Activated CD4-positive, alpha-beta memory T cell treated with anti-CD3 and anti-CD28 coated beads, Interleukin-2, amount 10 ng/mL, durations not matched to agents 7 days and 5 days (primary cell): ENCODE measurements around the gene TMEM9B. TPM values are rescaled to one million over a fixed set of nuclear protein-coding genes. Genes with fewer than 3 reads are reported as not detected.
"Not testable (repeated sequence)": the region's sequence is repeated elsewhere in the genome, so short reads cannot be mapped to it uniquely, and the experiment has no call there.

Experiments used
- CTCF ChIA-PET: fragments of 350-600 bp; sonication (Branson Sonifier 250); formaldehyde crosslinking; loops from one replicate; lab custom pipeline; 2021; ENCODE audit warnings: antibody characterized with exemption, inconsistent platforms; lab: Charles Lee
- POLR2A ChIA-PET: fragments of 350-600 bp; sonication (Branson Sonifier 250); formaldehyde crosslinking; loops from one replicate; lab custom pipeline; 2021; ENCODE audit warnings: antibody characterized with exemption; lab: Charles Lee
- DNase-seq: peaks from one replicate; pipeline ENCODE4 v3.0.0-alpha.2; 2020
- H3K27ac Mint-ChIP-seq: one replicate; pipeline ENCODE4 v1.8.0; 2021; ENCODE audit warnings: mild to moderate bottlenecking, mixed read lengths
- H3K27me3 Mint-ChIP-seq: one replicate; pipeline ENCODE4 v1.8.0; 2021; ENCODE audit warnings: mixed read lengths
- H3K36me3 Mint-ChIP-seq: one replicate; pipeline ENCODE4 v1.8.0; 2021; ENCODE audit warnings: low read depth, mixed read lengths
- H3K4me1 Mint-ChIP-seq: one replicate; pipeline ENCODE4 v1.8.0; 2021; ENCODE audit warnings: mixed read lengths
- H3K4me3 Mint-ChIP-seq: one replicate; pipeline ENCODE4 v1.8.0; 2021; ENCODE audit warnings: mild to moderate bottlenecking, mixed read lengths
- H3K9me3 Mint-ChIP-seq: one replicate; pipeline ENCODE4 v1.8.0; 2021; ENCODE audit warnings: mixed read lengths
- total RNA-seq, 2 experiments: library from RNA; stranded (reverse); gene quantifications; one replicate each; pipeline ENCODE4 v1.2.3, GENCODE V29; 2021

TMEM9B gene
- total RNA-seq, 2 experiments from 2014 or later, result 34.2 to 34.8 TPM

DNA sequence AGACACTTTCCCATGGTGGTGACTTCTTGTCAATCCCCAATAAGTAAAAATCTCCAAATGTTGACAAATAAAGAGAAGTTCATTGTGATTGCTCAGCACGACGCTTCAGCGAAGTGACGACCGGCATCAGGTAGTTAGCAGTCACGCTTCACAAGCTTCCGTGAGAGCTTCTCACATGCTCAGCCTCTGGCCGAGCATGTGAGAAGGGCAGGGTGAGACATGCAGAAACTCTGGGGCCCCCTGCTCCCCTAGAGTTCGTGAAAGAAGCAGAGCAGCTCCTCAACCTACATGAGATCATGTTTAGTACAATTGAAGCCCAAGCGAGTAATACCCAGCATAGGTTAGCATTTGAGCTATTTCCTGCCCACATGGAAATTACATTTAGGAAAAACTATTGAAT is 27.1 kb downstream of the TMEM9B start:
- POLR2A ChIA-PET, result no interaction called here
- Mint-ChIP-seq H3K36me3 (no peaks in the 10 kb centered on the region), H3K27ac (no peak overlapping the region)

DNA sequence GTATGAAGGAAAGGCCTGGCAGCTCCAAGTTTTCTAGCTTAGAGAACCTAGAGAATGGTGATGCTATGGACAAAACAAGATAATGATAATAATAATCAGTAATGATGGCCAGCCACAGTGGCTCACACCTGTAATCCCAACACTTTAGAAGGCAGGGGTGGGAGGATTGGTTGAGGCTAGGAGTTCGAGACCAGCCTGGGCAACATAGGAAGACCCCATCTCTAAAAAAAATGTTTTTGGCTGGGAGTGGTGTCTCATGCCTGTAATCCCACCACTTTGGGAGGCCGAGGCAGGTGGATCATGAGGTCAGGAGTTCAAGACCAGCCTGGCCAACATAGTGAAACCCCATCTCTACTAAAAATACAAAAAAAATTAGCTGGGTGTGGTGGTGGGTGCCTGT is 28.5 kb downstream of the TMEM9B start:
- H3K4me3 Mint-ChIP-seq, H3K4me1 Mint-ChIP-seq, H3K27ac Mint-ChIP-seq, CTCF ChIA-PET, DNase-seq, H3K36me3 Mint-ChIP-seq, H3K27me3 Mint-ChIP-seq, H3K9me3 Mint-ChIP-seq: not testable (repeated sequence)
- POLR2A ChIA-PET, result interaction anchor here (0.6 kb wide), 1 partner anchor 23 kb away, joined by 4 read pairs; no protein-coding TSS in a partner anchor

More for the DNA sequence above, 27.1 kb downstream of the TMEM9B start:
- Mint-ChIP-seq H3K9me3 (no peaks in the 10 kb centered on the region), H3K4me1 (no peaks in the 10 kb centered on the region), H3K27me3 (peaks cover 8% of the 10 kb centered on the region), H3K4me3 (no peak overlapping the region)
- no peak for DNase-seq
- CTCF ChIA-PET, result interaction anchor here (0.8 to 1.0 kb wide), 2 partner anchors 23 kb away, joined by 3 read pairs; no protein-coding TSS in a partner anchor

DNA sequence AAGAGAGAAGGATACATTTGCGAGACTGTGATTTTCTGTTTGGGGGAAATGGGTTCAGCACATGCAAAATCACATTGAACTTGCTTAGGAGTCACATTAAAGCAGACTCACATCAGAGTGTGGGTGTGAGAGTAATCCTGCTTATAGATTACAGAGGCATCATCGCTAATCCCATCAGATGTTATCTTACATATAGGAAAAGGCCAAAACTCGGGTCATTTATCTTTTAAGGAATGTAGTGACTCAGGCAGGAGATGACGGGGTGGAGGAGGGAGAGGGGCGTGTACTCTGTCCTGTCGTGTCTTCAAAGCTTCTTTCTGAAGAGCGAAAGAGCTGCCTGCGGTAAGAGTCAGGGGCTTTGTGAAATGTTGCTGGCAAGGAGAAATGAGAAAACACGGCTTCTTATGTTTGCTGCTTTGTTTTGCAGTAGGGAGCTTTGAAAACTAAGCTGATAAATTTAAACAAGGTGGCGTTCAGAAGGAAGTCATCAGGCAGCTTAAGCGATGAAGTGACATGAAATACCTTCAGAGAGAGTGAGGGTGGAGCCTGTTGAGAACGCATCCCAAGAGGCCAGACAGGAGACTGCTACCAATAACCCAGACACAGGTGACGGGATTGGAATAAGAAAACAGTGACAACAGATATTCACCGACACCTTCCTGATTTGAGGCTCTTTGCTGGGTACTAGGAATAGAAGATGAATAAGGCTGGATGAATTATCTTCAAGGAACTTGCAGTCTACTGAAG is 29.3 kb downstream of the TMEM9B start:
- ChIA-PET CTCF (no interaction called here), POLR2A (no interaction called here)
- no peak for DNase-seq
- no peak overlapping the region for H3K27ac Mint-ChIP-seq
- no peaks in the 10 kb centered on the region for H3K9me3 Mint-ChIP-seq
- H3K4me1 Mint-ChIP-seq, result no peaks in the 10 kb centered on the region
- H3K27me3 Mint-ChIP-seq, result no peaks in the 10 kb centered on the region
- no peaks in the 10 kb centered on the region for H3K36me3 Mint-ChIP-seq
- no peak overlapping the region for H3K4me3 Mint-ChIP-seq

DNA sequence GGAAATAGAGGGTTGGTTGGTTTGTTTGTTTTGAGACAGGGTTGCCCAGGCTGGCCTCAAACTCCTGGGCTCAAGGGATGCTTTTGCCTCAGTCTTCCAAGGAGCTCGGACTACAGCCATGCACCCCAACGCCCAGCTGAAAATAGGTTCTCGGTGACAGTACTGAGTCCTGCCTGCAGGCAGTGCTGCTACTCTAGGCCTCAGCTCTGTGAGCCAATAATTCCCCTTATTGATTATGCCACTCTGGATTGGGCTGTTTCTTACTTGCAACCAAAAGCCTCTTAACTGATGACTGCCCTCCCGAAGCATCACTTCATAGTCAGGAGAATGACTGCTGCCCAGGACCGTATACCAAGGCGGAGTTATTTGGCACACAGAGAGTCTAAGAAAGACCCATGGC is 30.3 kb downstream of the TMEM9B start:
- H3K27me3 Mint-ChIP-seq, result no peaks in the 10 kb centered on the region
- no peaks in the 10 kb centered on the region for H3K4me1 Mint-ChIP-seq
- CTCF ChIA-PET, result interaction anchor here (0.8 to 1.5 kb wide), 3 partner anchors 20 to 204 kb away, joined by 3 to 5 read pairs (median 3); no protein-coding TSS in a partner anchor
- no peaks in the 10 kb centered on the region for H3K36me3 Mint-ChIP-seq
- no peak for DNase-seq
- H3K27ac Mint-ChIP-seq, result no peak overlapping the region
- H3K9me3 Mint-ChIP-seq, result no peaks in the 10 kb centered on the region
- no peak overlapping the region for H3K4me3 Mint-ChIP-seq
- POLR2A ChIA-PET, result no interaction called here

DNA sequence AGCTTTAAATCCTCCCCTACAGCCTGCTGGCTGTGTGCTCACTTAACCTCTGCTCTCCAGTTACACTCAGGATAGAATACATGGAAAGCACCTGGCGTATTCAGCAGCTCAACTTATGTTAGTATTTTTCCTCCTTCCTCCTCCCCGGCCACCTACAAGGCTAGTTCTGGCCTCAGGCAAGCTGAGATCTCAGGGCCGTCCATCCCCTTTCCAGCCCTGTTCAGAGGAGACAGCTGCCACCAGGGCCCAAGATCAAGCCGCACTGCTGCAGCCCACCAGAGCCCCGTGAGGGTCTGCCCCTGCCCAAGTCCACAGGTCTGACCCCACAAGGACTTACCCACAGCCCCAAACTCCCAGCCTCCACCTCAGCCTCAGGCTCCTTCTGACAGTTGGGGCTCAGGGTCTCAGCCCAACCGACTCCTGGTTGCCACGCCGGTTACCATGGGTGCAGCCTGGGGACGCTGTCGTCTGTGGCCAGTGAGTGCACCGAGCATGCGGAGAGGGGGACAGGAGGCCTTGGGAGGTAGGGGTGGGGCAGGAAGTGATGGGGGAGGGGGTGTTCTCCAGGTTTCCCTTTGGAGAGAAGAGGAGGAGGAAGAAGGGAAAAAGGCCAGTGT is 31.6 kb downstream of the TMEM9B start, which contains the start of gene C11orf16:
Gene C11orf16 (minus strand): TSS at position 384 of the 617 bp plus-strand sequence. CDS start 639 bp downstream, outside the sequence.
- Mint-ChIP-seq H3K36me3 (no peaks in the 10 kb centered on the region), H3K27ac (no peak within 1 kb of the TSS), H3K27me3 (no peaks in the 10 kb centered on the region), H3K4me3 (no peak within 1 kb of the TSS), H3K9me3 (no peaks in the 10 kb centered on the region), H3K4me1 (no peaks in the 10 kb centered on the region)
- ChIA-PET CTCF (interaction anchor here (1.5 kb wide), 1 partner anchor 205 kb away, joined by 5 read pairs; no protein-coding TSS in a partner anchor), POLR2A (no interaction called here)
- no peak for DNase-seq

DNA sequence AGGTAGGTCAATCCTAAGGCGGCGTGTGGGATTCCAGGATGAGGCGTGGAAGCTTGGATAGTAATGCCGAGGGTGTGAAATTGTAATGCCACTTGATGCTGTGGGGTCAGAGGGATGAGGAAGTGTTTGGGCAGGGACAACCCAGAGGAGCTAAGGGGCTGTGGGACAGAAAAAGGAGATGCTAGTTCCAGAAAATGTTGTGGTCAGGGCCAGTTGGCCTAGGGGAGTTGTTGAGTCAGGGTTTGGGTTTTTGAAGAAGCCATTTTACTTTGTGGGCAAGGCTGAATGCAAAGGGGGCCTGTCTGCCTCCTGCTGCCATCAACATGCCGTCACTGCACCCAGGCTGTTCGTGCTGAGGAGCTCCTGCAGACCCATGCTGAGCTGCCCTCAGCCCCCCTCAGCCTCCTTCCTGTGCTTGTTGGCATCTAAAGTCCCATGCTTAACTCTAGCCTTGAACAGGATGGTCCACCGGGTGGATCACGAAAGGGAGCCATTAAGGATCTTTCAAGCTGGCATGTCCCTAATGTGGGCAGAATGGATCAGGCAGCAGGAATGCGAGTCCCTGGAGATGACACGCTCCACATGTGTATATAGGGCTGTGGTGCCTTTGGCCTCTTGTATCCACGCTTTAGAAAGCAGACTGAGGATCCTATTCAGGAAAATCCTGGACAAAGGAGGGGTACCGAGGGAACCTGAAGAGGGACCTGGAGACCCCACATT is 33.6 kb downstream of the TMEM9B start:
- no peaks in the 10 kb centered on the region for H3K4me1 Mint-ChIP-seq
- no peaks in the 10 kb centered on the region for H3K27me3 Mint-ChIP-seq
- ChIA-PET CTCF (interaction anchor here (0.6 to 1.8 kb wide), 3 partner anchors 16 to 1236 kb away, joined by 3 to 6 read pairs (median 4); no protein-coding TSS in a partner anchor), POLR2A (no interaction called here)
- no peak overlapping the region for H3K4me3 Mint-ChIP-seq
- no peaks in the 10 kb centered on the region for H3K36me3 Mint-ChIP-seq
- no peak overlapping the region for H3K27ac Mint-ChIP-seq
- DNase-seq, result no peak
- no peaks in the 10 kb centered on the region for H3K9me3 Mint-ChIP-seq

DNA sequence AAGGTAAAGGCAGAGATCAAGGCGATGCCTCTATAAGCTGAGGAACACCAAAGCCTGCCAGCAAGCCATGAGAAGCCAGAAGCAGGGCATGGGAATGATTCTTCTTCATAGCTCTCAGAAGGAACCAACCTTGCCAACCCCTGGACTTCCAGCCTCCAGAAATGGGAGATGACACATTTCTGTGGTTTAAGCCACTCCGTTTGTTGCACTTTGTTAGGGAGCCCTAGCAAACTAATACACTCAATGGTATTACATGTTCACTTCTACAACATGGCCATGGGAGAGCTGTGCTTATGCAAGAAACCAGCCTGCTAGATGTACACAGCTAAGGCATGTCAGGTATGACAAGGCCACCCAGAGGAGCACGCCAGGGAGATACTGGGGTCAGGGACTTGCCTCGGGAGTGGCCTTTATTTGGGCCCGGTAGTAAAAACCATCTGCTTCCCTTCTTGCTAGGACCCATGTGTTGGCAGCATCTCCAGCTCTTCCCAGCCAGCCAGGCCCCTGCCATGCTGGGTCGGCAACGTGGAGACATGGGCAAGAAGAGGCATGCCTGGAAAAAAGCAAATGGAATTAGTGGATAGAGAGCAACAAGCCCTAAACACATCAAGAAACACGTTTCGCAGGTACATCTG is 35.1 kb downstream of the TMEM9B start:
- no peak overlapping the region for H3K4me3 Mint-ChIP-seq
- H3K27ac Mint-ChIP-seq, result no peak overlapping the region
- H3K4me1 Mint-ChIP-seq, result no peaks in the 10 kb centered on the region
- H3K9me3 Mint-ChIP-seq, result no peaks in the 10 kb centered on the region
- DNase-seq, result no peak
- ChIA-PET CTCF (no interaction called here), POLR2A (no interaction called here)
- H3K27me3 Mint-ChIP-seq, result no peaks in the 10 kb centered on the region
- peaks cover 4% of the 10 kb centered on the region for H3K36me3 Mint-ChIP-seq

DNA sequence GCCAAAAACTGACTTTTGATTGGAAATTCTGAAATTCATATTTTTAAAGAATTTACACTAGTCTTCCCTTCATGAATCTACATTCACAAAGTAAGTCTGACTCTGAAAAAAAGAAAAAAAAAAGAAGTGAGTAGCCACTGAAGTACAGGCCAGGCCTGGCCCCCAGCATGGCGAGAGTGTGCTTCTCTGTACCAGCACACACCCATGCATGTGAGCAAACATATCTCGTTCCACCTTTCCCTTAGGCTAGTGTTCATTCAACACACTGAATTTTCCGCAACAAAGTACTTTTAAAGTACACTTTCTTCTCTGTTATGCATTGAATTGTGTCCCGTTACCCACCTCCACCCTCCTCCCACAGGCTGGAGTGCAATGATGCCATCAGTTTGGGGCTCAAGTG is 36.0 kb downstream of the TMEM9B start:
- Mint-ChIP-seq H3K4me3 (no peak overlapping the region), H3K9me3 (no peaks in the 10 kb centered on the region), H3K27ac (no peak overlapping the region), H3K27me3 (no peaks in the 10 kb centered on the region), H3K36me3 (peaks cover 4% of the 10 kb centered on the region), H3K4me1 (no peaks in the 10 kb centered on the region)
- POLR2A ChIA-PET, result no interaction called here
- no peak for DNase-seq
- CTCF ChIA-PET, result no interaction called here

DNA sequence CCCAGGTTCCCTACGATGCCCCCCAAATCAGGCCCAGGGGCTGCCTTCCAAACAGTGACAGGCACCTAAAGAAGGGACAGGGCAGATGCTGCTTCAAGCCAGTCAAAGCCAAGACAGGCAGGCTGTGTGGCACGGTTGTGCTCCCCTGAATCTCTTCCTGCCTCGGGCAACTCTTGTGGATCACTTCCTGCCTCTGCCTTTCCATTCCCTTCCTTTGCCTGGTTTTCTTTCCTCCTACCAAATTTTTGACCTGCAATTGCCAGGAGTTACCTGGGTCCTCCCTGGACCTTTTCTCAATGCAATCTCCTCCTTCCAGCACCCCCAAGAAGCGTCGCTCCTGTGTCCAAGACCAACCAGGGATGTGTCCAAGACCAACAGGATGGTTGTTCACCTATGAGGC is 37.0 kb downstream of the TMEM9B start:
- ChIA-PET CTCF (no interaction called here), POLR2A (interaction anchor here (1.2 kb wide), 1 partner anchor 239 kb away, joined by 3 read pairs; no protein-coding TSS in a partner anchor)
- Mint-ChIP-seq H3K4me3 (no peak overlapping the region), H3K9me3 (no peaks in the 10 kb centered on the region), H3K27ac (no peak overlapping the region), H3K27me3 (no peaks in the 10 kb centered on the region), H3K36me3 (peaks cover 12% of the 10 kb centered on the region), H3K4me1 (no peaks in the 10 kb centered on the region)
- DNase-seq, result no peak

DNA sequence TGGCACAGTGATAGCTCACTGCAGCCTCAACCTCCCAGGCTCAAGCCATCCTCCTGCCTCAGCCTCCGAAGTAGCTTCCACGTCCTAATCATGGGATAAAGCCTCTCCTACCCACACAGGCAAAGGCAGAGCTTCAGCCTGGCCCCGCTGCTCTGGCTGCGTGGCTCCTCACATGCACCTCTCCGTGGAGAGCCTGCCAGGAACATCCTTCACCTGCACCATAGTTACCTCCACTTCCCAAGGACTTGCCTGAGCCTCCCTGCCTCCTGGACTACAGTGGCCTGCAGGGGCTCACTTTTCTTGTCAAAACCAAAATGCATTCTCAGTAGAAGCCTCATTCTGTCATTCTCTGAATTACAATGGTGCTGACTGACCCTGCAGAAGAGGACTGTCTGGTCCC is 38.0 kb downstream of the TMEM9B start:
- Mint-ChIP-seq H3K4me1 (no peaks in the 10 kb centered on the region), H3K27me3 (no peaks in the 10 kb centered on the region), H3K4me3 (no peak overlapping the region), H3K27ac (no peak overlapping the region), H3K36me3 (peaks cover 20% of the 10 kb centered on the region), H3K9me3 (no peaks in the 10 kb centered on the region)
- DNase-seq, result no peak
- ChIA-PET CTCF (interaction anchor here (0.8 kb wide), 1 partner anchor 24 kb away, joined by 4 read pairs; no protein-coding TSS in a partner anchor), POLR2A (interaction anchor here (1.2 kb wide), 1 partner anchor 238 kb away, joined by 3 read pairs; no protein-coding TSS in a partner anchor)

DNA sequence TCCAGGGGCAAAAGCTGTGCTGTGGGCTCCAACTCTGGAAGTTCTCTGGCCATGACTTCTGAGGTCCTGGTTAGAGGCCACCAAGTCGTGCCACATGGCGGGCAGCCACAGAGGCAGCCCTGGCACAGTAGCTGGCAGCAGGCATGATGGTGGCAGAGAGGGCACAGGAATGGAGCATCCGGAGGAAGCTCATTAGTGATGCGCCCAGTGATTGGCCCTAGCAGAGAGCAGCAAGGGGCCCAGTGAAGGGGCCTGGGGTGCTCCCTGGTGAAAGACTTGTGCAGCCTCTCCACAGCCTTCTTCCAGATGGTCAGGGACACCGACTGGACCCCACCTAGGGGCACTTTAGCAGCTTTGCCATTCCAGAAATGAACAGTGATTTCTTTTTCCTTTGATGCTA is 38.5 kb downstream of the TMEM9B start:
- H3K9me3 Mint-ChIP-seq, result no peaks in the 10 kb centered on the region
- no peak for DNase-seq
- no peaks in the 10 kb centered on the region for H3K4me1 Mint-ChIP-seq
- no peak overlapping the region for H3K27ac Mint-ChIP-seq
- POLR2A ChIA-PET, result no interaction called here
- CTCF ChIA-PET, result no interaction called here
- no peak overlapping the region for H3K4me3 Mint-ChIP-seq
- peaks cover 22% of the 10 kb centered on the region for H3K36me3 Mint-ChIP-seq
- no peaks in the 10 kb centered on the region for H3K27me3 Mint-ChIP-seq

DNA sequence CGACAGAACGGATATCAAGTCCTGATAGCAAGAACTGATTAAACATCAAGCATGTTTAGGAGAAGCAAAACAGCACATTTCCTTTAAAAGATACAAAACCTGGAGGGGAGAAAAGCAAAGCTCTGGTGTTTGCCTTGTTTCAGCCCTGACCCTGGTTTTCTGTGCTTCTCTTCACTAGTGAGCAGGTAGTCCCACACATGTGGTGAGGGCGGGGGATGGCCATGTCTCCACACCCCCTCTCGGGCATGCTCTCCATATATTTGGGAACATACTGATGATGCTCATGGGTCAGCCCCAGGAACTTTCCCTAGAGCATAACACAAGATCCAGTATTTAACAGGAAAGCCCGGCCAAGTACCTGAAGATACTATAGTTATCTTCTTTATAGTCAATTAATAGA is 41.6 kb downstream of the TMEM9B start:
- no peak overlapping the region for H3K27ac Mint-ChIP-seq
- DNase-seq, result no peak
- peaks cover 28% of the 10 kb centered on the region for H3K36me3 Mint-ChIP-seq
- H3K27me3 Mint-ChIP-seq, result no peaks in the 10 kb centered on the region
- no peak overlapping the region for H3K4me3 Mint-ChIP-seq
- ChIA-PET POLR2A (interaction anchor here (1.7 kb wide), 1 partner anchor 41 kb away, joined by 4 read pairs; the partner anchor contains the start of gene TMEM9B), CTCF (no interaction called here)
- no peaks in the 10 kb centered on the region for H3K9me3 Mint-ChIP-seq
- H3K4me1 Mint-ChIP-seq, result no peaks in the 10 kb centered on the region
